Smooth muscle cell (in vitro differentiated cells): ENCODE results near the gene ZNRF4. TPM values are rescaled to one million over a fixed set of nuclear protein-coding genes. Genes with fewer than 3 reads are reported as not detected.

Experiments used
- DNase-seq: peaks from one replicate; lab custom pipeline; 2025; ENCODE audit not compliant: unreplicated experiment; lab: John Stamatoyannopoulos, UW
- H2AFZ ChIP-seq: fragments of 200-600 bp; sonication (generic); 2 replicates; pipeline ENCODE4 v1.6.0; 2016; ENCODE audit warnings: antibody characterized with exemption, low read depth, mild to moderate bottlenecking
- H3F3A ChIP-seq: fragments of 200-600 bp; sonication (generic); 2 replicates; pipeline ENCODE4 v1.6.0; 2017; ENCODE audit warnings: antibody characterized with exemption, low read depth
- H3K27ac ChIP-seq: fragments of 200-600 bp; sonication (generic); 2 replicates; pipeline ENCODE4 v1.5.1; 2016; ENCODE audit warnings: low read depth, mild to moderate bottlenecking
- H3K27me3 ChIP-seq: fragments of 200-600 bp; sonication (generic); 2 replicates; pipeline ENCODE4 v1.6.1; 2016; ENCODE audit warnings: low read depth, mild to moderate bottlenecking
- H3K36me3 ChIP-seq: fragments of 200-600 bp; sonication (generic); 2 replicates; pipeline ENCODE4 v1.5.1; 2016; ENCODE audit warnings: low read depth
- H3K4me1 ChIP-seq: fragments of 200-600 bp; sonication (generic); 2 replicates; pipeline ENCODE4 v1.5.1; 2016; ENCODE audit warnings: low read depth
- H3K4me2 ChIP-seq: fragments of 200-600 bp; sonication (generic); 2 replicates; pipeline ENCODE4 v1.6.0; 2016; ENCODE audit warnings: mild to moderate bottlenecking
- H3K4me3 ChIP-seq: fragments of 200-600 bp; sonication (generic); 2 replicates; pipeline ENCODE4 v1.5.1; 2016; ENCODE audit warnings: mild to moderate bottlenecking
- H3K79me2 ChIP-seq: fragments of 200-600 bp; sonication (generic); 2 replicates; pipeline ENCODE4 v1.6.0; 2016; ENCODE audit warnings: low read depth, mild to moderate bottlenecking
- H3K9ac ChIP-seq: fragments of 200-600 bp; sonication (generic); 2 replicates; pipeline ENCODE4 v1.6.0; 2016; ENCODE audit warnings: low read depth
- H3K9me3 ChIP-seq: fragments of 200-600 bp; sonication (generic); replicated peaks from 2 replicates; pipeline ENCODE4 v1.5.1; 2016; ENCODE audit warnings: low read depth
- H4K20me1 ChIP-seq: fragments of 200-600 bp; sonication (generic); 2 replicates; pipeline ENCODE4 v1.6.0; 2016; ENCODE audit warnings: low read depth
- CTCF ChIP-seq: fragments of 200-600 bp; sonication (generic); IDR thresholded peaks from 2 replicates; pipeline ENCODE4 v1.5.1; 2017; ENCODE audit warnings: borderline replicate concordance, mild to moderate bottlenecking, antibody characterized with exemption; ENCODE audit not compliant: insufficient read depth, poor library complexity, severe bottlenecking
- WGBS: methylation state at CpG from one replicate; pipeline ENCODE4 v1.1.7; 2016; ENCODE audit warnings: low lambda C conversion rate; 5-methylcytosine and 5-hydroxymethylcytosine counted together
- polyA plus RNA-seq: library from polyadenylated mRNA; unstranded; fragments of >200 nt; fragmentation: Nextera tagmentation; extraction: Ambion mirVana; gene quantifications from 2 replicates; pipeline ENCODE4 v1.2.1, GENCODE V29; 2016
- total RNA-seq: library from RNA; depleted of rRNA; stranded (reverse); fragments of >200 nt; gene quantifications from 2 replicates; pipeline ENCODE4 v1.2.3, GENCODE V29; 2014

Gene ZNRF4
- total and polyA plus RNA-seq, 2 experiments from 2014 or later = not detected

- DNase-seq = no peak
- Histone ChIP-seq H3K27me3 (peaks cover 11% of the 10 kb centered on the region), H3K4me3 (no peak overlapping the region), H3F3A (no peaks in the 10 kb centered on the region), H3K79me2 (no peaks in the 10 kb centered on the region), H3K9ac (no peak overlapping the region), H3K27ac (no peak overlapping the region), H3K9me3 (no peaks in the 10 kb centered on the region), H2AFZ (no peak overlapping the region), H3K36me3 (no peaks in the 10 kb centered on the region), H3K4me2 (no peak overlapping the region), H4K20me1 (no peaks in the 10 kb centered on the region), H3K4me1 (no peaks in the 10 kb centered on the region)
- TF ChIP-seq CTCF = no peak
- WGBS = 76% methylated on average over 14 of the region's 14 CpGs
These were observed 24.7 kb downstream of the ZNRF4 start for GRCh38 chr19:5479958-5480357.

GRCh38 chr19:5480427-5480836 lies 25.2 kb downstream of the ZNRF4 start:
- no peak overlapping the region for H2AFZ ChIP-seq
- H3K9ac ChIP-seq = no peak overlapping the region
- H3K36me3 ChIP-seq = no peaks in the 10 kb centered on the region
- H4K20me1 ChIP-seq = no peaks in the 10 kb centered on the region
- H3K27ac ChIP-seq = no peak overlapping the region
- H3K9me3 ChIP-seq = no peaks in the 10 kb centered on the region
- no peak overlapping the region for H3K4me3 ChIP-seq
- TF ChIP-seq CTCF = peak; percentile 45
- no peaks in the 10 kb centered on the region for H3F3A ChIP-seq
- H3K79me2 ChIP-seq = no peaks in the 10 kb centered on the region
- peaks cover 11% of the 10 kb centered on the region for H3K27me3 ChIP-seq
- no peak overlapping the region for H3K4me2 ChIP-seq
- DNase-seq = no peak
- H3K4me1 ChIP-seq = no peaks in the 10 kb centered on the region
- 42% methylated on average over 5 of the region's 6 CpGs for WGBS

GRCh38 chr19:5481957-5482356 lies 26.7 kb downstream of the ZNRF4 start:
- peaks cover 15% of the 10 kb centered on the region for H3K27me3 ChIP-seq
- H3K36me3 ChIP-seq = no peaks in the 10 kb centered on the region
- H4K20me1 ChIP-seq = no peaks in the 10 kb centered on the region
- 80% methylated on average over 2 of the region's 2 CpGs for WGBS
- no peaks in the 10 kb centered on the region for H3K79me2 ChIP-seq
- no peak overlapping the region for H3K4me3 ChIP-seq
- no peak overlapping the region for H3K4me2 ChIP-seq
- no peaks in the 10 kb centered on the region for H3K4me1 ChIP-seq
- no peaks in the 10 kb centered on the region for H3F3A ChIP-seq
- H2AFZ ChIP-seq = no peak overlapping the region
- TF ChIP-seq CTCF = no peak
- no peak for DNase-seq
- no peak overlapping the region for H3K9ac ChIP-seq
- no peak overlapping the region for H3K27ac ChIP-seq
- no peaks in the 10 kb centered on the region for H3K9me3 ChIP-seq
